Stimulated activated CD4-positive, alpha-beta T cell treated with anti-CD3 and anti-CD28 coated beads, Interleukin-12 subunit alpha, Interleukin-12 subunit beta, amount 100 ng/mL, for 48 hours (primary cell): ENCODE measurements around the gene KCNS3.

Experiments used
- DNase-seq, 3 donors: peaks; one replicate each; pipeline ENCODE4 v3.0.0-alpha.2; 2020; ENCODE audit warnings: low read depth in 2 of 3, low spot score in 1 of 3

Gene KCNS3, protein sequence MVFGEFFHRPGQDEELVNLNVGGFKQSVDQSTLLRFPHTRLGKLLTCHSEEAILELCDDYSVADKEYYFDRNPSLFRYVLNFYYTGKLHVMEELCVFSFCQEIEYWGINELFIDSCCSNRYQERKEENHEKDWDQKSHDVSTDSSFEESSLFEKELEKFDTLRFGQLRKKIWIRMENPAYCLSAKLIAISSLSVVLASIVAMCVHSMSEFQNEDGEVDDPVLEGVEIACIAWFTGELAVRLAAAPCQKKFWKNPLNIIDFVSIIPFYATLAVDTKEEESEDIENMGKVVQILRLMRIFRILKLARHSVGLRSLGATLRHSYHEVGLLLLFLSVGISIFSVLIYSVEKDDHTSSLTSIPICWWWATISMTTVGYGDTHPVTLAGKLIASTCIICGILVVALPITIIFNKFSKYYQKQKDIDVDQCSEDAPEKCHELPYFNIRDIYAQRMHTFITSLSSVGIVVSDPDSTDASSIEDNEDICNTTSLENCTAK

DNA sequence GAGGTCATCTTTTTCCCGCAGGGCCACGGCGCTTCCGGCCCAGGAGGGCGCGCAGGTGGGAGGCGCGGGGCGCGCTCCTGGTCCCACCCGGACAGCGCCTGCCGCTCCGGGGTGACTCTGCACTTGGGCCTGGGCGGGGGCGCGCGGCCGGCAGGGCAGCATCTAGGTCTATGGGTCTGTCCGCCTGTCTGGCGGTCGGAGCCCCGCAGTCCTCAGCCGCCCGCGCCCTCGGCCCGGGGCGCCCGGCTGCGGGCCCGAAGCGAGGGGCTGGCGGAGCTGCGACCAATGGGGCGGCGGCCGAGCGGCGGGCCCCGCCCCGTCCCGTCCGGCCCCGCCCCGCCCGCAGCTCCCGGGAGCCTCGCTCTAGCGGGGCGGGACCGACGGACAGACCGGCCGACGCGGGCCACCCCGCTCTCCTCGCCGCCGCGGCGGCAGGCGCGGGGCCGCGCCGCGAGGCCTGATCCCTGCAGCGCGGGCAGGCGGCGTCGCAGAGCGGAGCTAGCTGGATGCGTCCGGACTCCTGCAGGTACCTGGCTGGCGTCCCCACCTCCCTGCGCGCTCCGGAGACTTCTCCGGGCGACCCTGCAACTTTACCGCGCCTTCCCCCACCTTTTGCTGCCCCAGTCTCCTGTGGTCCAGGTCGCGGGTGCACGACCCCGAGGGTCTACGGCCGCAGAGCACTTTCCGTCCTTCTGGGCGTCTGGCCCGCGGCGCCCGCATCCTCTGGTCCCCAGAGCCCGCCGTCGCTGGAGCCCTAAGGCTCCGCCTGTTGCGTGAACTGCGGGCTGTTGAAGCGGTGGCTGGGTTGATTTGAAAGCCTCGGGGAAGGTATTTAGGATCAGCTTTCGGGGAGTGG is at the start of gene KCNS3:
Gene KCNS3, plus strand, starts transcription at position 387 of the 856 bp plus-strand sequence. CDS start 52,342 bp downstream, outside the sequence.
- peak in 1 of 3 donors; percentile 5 for DNase-seq

GRCh38 chr2:17830053-17831034 is 48.1 kb upstream of the KCNS3 start:
- DNase-seq: peak; percentile 16 to 45 (median 32)

GRCh38 chr2:17835516-17835915 is 43.0 kb upstream of the KCNS3 start:
- no peak for DNase-seq

- DNase-seq: no peak
Observed at GRCh38 chr2:17839959-17840358, 38.5 kb upstream of the KCNS3 start.

GRCh38 chr2:17843457-17843856 is 35.0 kb upstream of the KCNS3 start:
- DNase-seq: no peak

DNA sequence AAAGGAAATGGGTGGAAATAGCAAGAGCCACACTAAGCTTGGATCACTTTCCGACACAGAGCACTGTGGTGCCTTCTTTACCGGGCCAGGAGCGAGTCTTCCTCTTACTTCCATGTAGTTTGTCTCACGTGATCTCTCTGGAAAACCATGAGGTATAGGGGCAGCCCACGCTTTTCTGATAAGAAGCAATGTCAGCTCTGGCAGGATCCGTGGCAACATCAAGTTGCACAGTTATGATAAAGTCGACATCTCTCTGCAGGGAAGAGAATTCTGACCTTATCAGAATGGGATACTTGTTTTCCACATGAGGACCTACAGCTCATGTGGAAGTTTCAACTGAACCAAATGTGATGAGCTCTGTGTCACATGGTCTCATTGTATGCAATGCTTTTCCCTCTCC is 32.7 kb upstream of the KCNS3 start:
- DNase-seq: no peak

DNA sequence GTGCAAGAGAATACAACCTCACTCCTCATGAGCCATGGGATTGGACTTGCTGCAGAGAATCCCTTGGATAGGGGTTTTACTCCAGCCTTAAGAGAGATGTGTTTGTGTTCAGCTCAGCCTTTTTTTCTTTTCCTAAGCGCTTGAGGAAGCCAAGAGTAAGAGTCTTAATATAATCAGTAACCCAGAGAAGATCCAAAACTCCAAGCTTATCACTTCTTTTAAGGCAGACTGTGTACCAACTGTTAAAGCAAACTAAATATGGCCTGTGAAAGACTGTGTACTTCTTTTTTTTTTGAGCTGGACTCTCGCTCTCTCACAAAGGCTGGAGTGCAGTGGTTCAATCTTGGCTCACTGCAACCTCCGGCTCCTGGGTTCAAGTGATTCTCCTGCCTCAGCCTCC is 31.8 kb upstream of the KCNS3 start:
- no peak for DNase-seq

GRCh38 chr2:17847236-17847635 is 31.2 kb upstream of the KCNS3 start:
- no peak for DNase-seq

DNA sequence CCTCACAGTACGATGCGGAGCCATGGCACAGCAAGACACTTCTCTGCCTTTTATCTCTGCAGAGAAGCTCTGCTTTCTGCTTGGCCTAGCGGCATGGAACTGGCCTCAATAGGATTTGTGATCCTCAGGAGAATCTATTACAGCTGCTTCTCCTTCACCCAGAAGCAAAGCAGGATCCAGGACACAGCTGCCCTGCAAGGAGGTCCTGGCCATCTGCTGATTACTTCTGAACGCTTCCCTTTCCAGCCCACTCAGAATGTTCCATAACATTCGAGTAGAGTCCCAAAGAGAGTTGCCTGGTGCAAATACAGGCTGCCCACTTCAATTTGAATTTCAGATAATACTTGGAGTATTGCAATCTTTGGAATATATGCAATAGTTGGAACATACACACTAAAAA is 29.2 kb upstream of the KCNS3 start:
- DNase-seq: no peak

- DNase-seq: no peak
Observed at GRCh38 chr2:17850151-17850550, 28.3 kb upstream of the KCNS3 start.

DNA sequence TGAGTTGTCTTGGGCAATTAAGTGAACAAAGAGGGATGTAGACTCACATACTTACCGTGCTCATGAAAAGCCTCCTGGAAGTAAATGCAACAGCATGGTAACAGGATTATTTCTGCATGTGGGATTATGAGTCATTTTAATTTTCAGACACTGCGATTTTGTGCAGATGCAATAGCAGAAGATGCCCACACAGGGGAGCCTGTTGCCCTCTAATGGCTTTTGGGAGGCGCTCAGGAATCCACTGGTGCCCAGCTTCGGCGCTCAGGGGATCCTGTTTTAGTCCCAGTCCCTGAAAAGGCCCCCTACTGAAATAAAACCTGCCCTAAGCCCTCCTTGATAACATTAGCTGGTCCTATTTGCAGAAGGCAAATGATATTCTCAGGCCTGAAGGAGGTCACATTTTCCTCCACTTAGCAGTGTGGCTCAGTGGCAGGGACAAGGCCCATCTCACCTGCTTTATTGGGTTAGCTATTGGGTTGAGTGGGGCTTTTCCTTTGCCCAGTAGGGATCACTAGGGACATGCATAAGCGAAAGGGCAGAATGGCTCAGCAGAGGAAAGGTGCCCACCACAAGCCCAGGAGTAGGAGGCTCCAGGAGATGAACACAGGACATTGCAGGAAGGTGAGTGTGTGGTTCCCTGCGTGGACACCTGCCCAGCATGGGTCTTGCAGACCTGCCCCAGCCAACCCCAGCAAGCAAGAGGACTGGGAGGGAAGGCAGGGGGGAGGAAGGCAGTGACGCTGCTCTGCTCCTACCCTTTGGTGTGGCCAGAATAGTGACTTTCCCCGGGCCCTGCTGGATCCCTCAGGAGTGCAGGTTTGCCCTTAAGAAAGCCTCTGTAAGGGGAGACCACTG is 26.5 kb upstream of the KCNS3 start:
- DNase-seq: peak in 2 of 3 donors; percentile 3 to 24

GRCh38 chr2:17853799-17854198 is 24.7 kb upstream of the KCNS3 start:
- no peak for DNase-seq

GRCh38 chr2:17857021-17857420 is 21.4 kb upstream of the KCNS3 start:
- DNase-seq: no peak

DNA sequence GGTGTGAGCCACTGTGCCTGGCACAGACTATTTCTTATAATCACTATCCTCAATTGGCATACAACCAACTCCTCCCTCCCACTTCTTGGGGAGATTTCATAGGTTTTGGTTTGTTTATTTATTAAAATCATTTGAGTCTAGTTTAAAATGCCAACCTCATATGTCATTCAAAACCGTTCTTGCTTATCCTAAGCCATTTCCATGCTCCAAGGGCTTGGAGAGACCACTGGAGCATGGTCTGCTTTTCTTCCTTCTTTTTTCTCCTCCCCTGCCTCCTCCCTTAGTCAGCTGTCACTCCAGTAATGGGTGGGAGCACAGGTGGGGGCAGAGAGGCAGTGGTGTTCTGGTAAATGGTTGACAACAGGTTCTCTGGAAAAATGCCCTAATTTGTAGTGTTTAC is 20.4 kb upstream of the KCNS3 start:
- DNase-seq: no peak

GRCh38 chr2:17863539-17863938 is 14.9 kb upstream of the KCNS3 start:
- no peak for DNase-seq

DNA sequence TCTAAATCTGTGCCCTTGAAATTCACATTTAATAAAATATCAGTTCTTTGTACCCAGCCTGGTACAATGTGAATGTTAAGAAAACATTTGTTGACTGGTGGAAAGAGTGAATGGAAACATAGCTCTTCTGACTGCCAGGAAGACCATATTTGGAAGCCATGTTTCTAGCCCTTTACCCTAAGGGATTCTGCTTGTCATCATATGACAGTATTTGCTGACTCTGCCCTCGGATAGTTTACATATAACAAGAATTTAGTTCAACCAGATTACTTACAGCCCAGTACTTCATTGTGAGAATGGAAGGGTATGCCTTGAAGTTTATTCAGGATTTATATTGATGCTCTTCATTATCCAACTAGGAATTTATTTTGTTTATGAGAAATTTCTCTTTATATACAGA is 13.8 kb upstream of the KCNS3 start:
- DNase-seq: no peak

GRCh38 chr2:17867133-17867532 is 11.3 kb upstream of the KCNS3 start:
- no peak for DNase-seq

- DNase-seq: no peak
Observed at GRCh38 chr2:17869128-17869527, 9.3 kb upstream of the KCNS3 start.

DNA sequence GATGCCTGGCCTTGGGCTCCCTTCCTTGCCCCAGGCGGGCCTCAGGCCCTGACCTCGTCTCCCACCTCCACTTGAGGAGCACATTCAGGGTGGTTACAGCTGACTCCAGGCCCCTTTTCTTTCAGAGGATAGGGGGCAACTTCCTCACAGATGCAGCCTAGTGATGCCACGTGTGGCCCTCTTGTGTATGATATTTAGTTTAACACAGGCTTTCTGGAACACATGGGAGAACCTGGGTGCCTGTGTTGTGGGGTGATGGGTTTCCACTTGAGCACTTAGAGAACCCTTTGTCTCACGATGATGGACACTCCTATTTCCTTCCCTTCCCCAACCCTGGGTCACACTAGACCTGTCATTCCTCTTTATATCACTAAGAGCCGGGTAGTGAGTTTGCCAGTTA is 6.8 kb upstream of the KCNS3 start:
- DNase-seq: no peak

GRCh38 chr2:17873021-17873420 is 5.4 kb upstream of the KCNS3 start:
- DNase-seq: no peak
